ENCODE measurements around the gene IGF1R. TPM values are rescaled to one million over a fixed set of nuclear protein-coding genes. Genes with fewer than 3 reads are reported as not detected.

IGF1R gene
- total and polyA plus RNA-seq, 2 of the 8 experiments (the other 6 are each of a cell fraction or from before 2014, with no cell fraction given), result 32.9 to 109 TPM

GRCh38 chr15:98758224-98758623 is 109.9 kb downstream of the IGF1R start:
- POLR2A ChIA-PET (ENCODE audit: partially characterized antibody), result interaction anchor here (1.0 kb wide), 1 partner anchor 24 kb away, joined by 3 read pairs; no protein-coding TSS in a partner anchor
- H4K20me1 ChIP-seq (replicated peaks in 1 of 2; ENCODE audit: control insufficient read depth in 1 of 2, insufficient read depth in 2 of 2, low read length in 2 of 2), result peaks cover 7 to 23% of the 10 kb centered on the region in 2 experiments
- no peak for TF ChIP-seq KDM1A (IDR thresholded peaks at IDR 0.05; ENCODE audit: borderline replicate concordance, low read length)
- TF ChIP-seq RFX5 (IDR thresholded peaks at IDR 0.05; ENCODE audit: borderline replicate concordance, low read depth, low read length), result no peak
- no peak for TF ChIP-seq MAX (IDR thresholded peaks at IDR 0.05)
- TF ChIP-seq JUN (IDR thresholded peaks at IDR 0.05; ENCODE audit: low read depth, low read length), result no peak
- no peak for TF ChIP-seq HDAC6 (IDR thresholded peaks at IDR 0.05; ENCODE audit: low read depth, low read length)
- TF ChIP-seq ZNF274 (IDR thresholded peaks at IDR 0.05; ENCODE audit: borderline replicate concordance, extremely low read depth, low read length), result no peak
- no peak for TF ChIP-seq KDM5A (IDR thresholded peaks at IDR 0.05; ENCODE audit: low read length)
- TF ChIP-seq SIX5 (IDR thresholded peaks at IDR 0.05; ENCODE audit: low read depth, low read length), result no peak
- TF ChIP-seq SP4 (IDR thresholded peaks at IDR 0.05; ENCODE audit: low read length), result no peak
- no peak for TF ChIP-seq TEAD4 (IDR thresholded peaks at IDR 0.05; ENCODE audit: low read depth, low read length)
- no peak for TF ChIP-seq YY1 (IDR thresholded peaks at IDR 0.05; ENCODE audit: low read depth, low read length)
- no peak for TF ChIP-seq CBX8 (IDR thresholded peaks at IDR 0.05; ENCODE audit: borderline replicate concordance, low read depth, low read length)
- no peak for TF ChIP-seq SIRT6 (IDR thresholded peaks at IDR 0.05; ENCODE audit: low read length)

More at GRCh38 chr15:98758224-98758623, 109.9 kb downstream of the IGF1R start:
- H3K79me2 ChIP-seq (ENCODE audit: control insufficient read depth in 1 of 2, insufficient read depth in 2 of 2, low read length in 2 of 2), result peaks cover 8 to 99% of the 10 kb centered on the region in 2 experiments; a peak in 3 of 4 replicates
- no peak overlapping the region for H2BK20ac ChIP-seq (ENCODE audit: low read length)
- H2BK5ac ChIP-seq (ENCODE audit: low read depth, low read length), result no peak overlapping the region
- FAIRE-seq (no peak), DNase-seq (ENCODE audit: low read depth in 1 of 2, low spot score in 2 of 2) (no peak)
- no peak overlapping the region for H3K18ac ChIP-seq (ENCODE audit: extremely low read depth, low read length)
- no peak overlapping the region; the same call in 1 of the 2 replicates for H4K8ac ChIP-seq (ENCODE audit: extremely low read depth, insufficient read depth, low read length)
- peaks cover 0 to 4% of the 10 kb centered on the region in 2 experiments; a peak in 1 of 4 replicates for H3K9me3 ChIP-seq (ENCODE audit: insufficient read depth in 2 of 2, low read depth in 1 of 2, low read length in 1 of 2)
- peaks cover 21% of the 10 kb centered on the region; the same call in 1 of the 2 replicates for H3K79me1 ChIP-seq (ENCODE audit: low read depth, low read length)
- no peaks in the 10 kb centered on the region for H3K36me3 ChIP-seq (ENCODE audit: control insufficient read depth in 2 of 4, insufficient read depth in 4 of 4, low read length in 3 of 4)
- no peak overlapping the region for H3K23ac ChIP-seq (ENCODE audit: insufficient read length)
- no peak overlapping the region for H3K4me2 ChIP-seq (ENCODE audit: insufficient read depth in 1 of 2, low read depth in 2 of 2, low read length in 2 of 2)
- no peak overlapping the region for H3K4ac ChIP-seq (replicated peaks; ENCODE audit: insufficient read length, low read depth, low read length)
- no peak overlapping the region for H2BK120ac ChIP-seq (replicated peaks; ENCODE audit: low read depth, low read length)
- no peaks in the 10 kb centered on the region for H3K23me2 ChIP-seq (ENCODE audit: low read depth, low read length)
- H4K91ac ChIP-seq (replicated peaks; ENCODE audit: insufficient read length, low read length), result no peak overlapping the region
- H2BK15ac ChIP-seq (ENCODE audit: low read length), result no peak overlapping the region
- WGBS, 2 experiments (ENCODE audit: extremely low coverage in 1 of 2, insufficient coverage in 1 of 2, insufficient read length in 1 of 2, insufficient replicate concordance in 2 of 2, low coverage in 1 of 2, low lambda C conversion rate in 2 of 2, missing lambda C conversion rate in 1 of 2), result 75% methylated on average over 8 of the region's 8 CpGs; no CpG with 5 or more reads in 1 of the 2 experiments
- no peak overlapping the region for H2AK5ac ChIP-seq (ENCODE audit: low read depth, low read length)
- no peak overlapping the region for H3K56ac ChIP-seq (replicated peaks; ENCODE audit: insufficient read length, low read depth, low read length)
- no peak overlapping the region for H3K4me3 ChIP-seq (ENCODE audit: extremely low read depth in 1 of 4, insufficient read depth in 2 of 4, low read depth in 3 of 4, low read length in 4 of 4)
- no peak overlapping the region for H3K27ac ChIP-seq (ENCODE audit: low read depth, low read length)
- H3K9ac ChIP-seq (replicated peaks in 1 of 4; ENCODE audit: extremely low read depth in 1 of 4, low read depth in 3 of 4, low read length in 3 of 4), result no peak overlapping the region
- H2AFZ ChIP-seq (ENCODE audit: low read length), result no peak overlapping the region
- H4K5ac ChIP-seq (ENCODE audit: insufficient read length, low read depth, low read length), result no peak overlapping the region
- no peaks in the 10 kb centered on the region for H3K27me3 ChIP-seq (replicated peaks in 1 of 4; ENCODE audit: control insufficient read depth in 3 of 4, extremely low read depth in 1 of 4, insufficient read depth in 3 of 4, low read length in 3 of 4)
- CTCF ChIA-PET (ENCODE audit: partially characterized antibody), result interaction anchor here (0.5 to 1.3 kb wide), 3 partner anchors 37 to 860 kb away, joined by 3 read pairs; no protein-coding TSS in a partner anchor
- H2BK12ac ChIP-seq (ENCODE audit: low read depth, low read length), result no peak overlapping the region
- H3K14ac ChIP-seq (ENCODE audit: insufficient read length), result no peak overlapping the region
- peaks cover 2 to 16% (median 9%) of the 10 kb centered on the region in 4 experiments for H3K4me1 ChIP-seq (replicated peaks in 1 of 4; ENCODE audit: control insufficient read depth in 3 of 4, insufficient read depth in 4 of 4, low read length in 3 of 4)
